GM03348 (cell line): ENCODE data around the gene TMEM258.

Experiments used
- DNase-seq: peaks from one replicate; pipeline ENCODE4 v3.0.0; 2012; ENCODE audit warnings: low spot score

TMEM258 gene

GRCh38 chr11:61820174-61820573 lies 27.8 kb upstream of the TMEM258 start:
- peak; percentile 37 for DNase-seq

GRCh38 chr11:61817471-61818202 lies 25.2 kb upstream of the TMEM258 start:
- DNase-seq, result no peak

DNA sequence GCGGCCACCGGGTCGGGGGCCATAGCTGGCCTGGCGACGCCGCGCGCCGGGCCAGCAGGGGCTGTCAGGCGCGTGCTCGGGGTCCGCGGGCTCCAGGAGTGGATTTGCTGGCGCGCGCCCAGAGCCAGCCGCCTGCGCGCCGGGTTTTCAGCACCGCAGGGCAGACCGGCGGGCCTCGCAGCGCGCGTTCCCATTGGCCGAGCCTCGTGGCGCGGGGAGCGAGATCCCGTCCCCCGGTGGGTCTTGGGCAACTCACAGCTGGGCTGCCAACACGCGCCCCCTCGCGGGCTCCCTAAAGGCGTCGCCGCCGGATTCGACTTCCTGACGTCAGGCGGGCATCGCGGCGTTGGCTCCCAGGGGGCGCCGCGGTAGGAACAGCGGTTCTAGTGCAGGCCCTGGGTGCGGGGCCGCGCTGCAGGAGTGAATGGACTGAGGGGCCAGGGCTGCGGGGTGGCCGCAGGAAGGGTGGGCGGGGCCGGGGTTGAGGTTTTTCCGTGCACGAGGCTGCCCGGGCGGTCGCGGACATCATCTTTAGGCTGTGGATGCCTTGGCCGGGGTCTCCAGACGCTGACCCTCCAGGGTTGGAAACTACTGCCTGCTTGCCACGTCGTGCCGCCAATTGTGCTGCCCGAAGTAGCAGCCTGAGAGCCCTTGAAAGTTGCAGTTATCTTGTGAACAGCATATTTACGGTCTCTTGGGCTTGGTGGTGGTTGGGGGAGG lies 24.5 kb upstream of the TMEM258 start, which contains the start of gene FADS1:
Gene FADS1 (minus strand): TSS at position 268 of the 720 bp plus-strand sequence. CDS start 74 bp downstream, at position 194.
- peak; percentile 97 for DNase-seq

DNA sequence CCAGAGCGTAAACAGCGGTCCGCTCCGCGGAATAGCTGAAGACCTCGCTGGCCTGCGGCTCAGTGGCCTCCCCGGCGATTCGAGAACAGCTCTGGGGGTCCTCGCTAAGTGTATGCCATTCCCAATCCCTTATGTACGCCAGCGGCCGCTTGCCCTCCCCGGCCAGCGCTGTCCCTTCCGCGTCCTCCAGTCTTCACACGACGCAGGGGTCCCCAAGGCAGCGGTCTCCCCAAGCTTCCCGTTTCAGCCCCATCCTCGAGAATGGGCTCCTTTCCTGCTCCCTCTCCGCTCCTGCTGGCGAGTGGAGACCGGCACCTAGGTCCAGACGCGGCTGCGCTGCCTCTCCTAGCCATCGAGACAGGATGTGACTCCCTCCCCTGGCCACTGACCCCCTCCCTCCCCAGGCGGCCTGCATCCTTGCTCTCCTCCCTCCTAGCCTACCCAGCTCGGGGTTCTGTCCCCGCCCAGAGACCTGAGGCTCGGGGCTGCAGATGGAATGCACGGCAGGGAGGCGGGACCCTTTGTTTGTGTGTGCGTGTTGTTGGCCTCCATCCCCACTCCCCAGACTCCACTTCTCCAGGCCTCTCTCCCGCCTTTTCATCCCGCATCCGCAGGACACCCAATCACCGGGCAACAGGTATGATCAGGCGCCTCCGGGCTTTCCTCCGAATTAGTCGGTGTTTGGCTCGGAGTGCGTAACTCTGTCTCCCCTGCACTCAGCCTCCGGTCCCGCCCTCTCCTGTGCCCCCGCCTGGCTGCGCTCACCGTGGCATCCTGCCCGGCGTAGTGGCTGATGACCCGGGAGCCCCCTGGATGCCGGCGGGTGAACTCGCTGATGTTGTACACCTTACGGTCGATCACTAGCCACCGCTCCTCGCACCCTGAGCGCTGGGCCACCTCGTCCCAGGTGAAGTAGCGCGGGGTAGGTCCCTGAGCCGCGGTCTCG lies 23.7 kb upstream of the TMEM258 start:
- DNase-seq, result peak; percentile 83

GRCh38 chr11:61814958-61815789 lies 22.8 kb upstream of the TMEM258 start:
- DNase-seq, result peak; percentile 99

DNA sequence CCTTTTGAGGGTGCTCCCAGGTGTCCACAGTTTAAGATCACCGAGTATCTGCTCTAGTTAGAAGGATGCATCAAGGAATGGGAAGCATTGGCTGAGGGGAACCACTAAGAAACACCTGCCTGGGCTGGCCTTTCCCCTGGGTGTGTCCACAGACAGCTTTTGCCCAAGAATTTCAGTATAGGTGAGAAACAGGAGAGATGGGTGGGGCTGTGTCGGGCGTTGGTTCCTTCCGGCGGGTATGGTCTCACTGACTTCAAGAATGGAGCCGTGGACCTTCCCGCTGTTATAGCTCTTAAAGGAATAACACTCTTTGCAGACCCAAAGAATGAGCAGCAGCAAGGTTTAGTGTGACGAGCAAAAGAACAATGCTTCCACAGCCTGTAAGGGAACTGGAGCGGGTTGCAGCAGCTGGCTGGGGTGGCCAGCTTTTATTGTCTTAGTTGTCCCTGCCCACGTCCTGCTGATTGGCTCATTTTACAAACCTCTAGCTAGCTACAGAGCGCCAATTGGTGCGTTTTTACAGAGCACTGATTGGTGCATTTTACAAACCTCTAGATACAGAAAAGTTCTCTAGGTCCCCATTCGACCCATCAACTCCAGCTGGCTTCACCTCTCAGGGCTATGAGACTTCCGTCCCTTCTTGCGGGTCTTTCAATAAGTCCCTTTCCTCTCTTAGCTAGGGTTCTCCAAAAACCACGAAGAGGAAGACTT lies 22.0 kb upstream of the TMEM258 start:
- DNase-seq, result no peak

DNA sequence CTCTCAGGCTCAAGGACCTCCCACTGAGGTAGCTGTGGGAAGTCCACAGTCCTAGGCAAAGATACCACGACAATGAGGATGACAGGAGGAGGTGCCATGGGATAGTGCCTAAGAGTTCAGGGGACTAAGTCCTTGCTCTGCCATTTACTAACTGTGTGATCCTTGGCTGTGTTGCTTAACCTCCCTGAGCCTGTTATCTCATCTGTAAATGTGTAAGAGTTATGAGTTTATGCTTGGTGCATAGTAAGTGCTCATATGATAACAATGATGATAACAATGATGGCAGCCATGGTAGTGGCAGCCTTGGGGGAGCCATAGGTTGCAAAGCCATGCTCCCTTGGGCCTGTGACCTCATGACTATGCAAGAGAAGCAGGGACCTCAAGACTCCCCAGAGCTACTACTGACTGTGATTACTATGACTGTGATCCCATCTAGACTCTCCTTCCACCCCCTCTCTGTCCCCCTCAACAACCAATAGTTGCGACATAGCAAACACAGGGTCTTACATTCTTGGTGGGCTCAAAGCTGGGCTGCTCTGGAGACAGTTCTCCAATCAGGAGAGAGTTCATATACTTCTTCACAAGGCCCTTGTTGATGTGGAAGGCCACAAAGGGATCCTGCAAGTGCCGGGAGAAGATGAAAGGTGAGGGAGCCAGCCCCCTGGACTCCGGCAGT lies 20.5 kb upstream of the TMEM258 start:
- no peak for DNase-seq

DNA sequence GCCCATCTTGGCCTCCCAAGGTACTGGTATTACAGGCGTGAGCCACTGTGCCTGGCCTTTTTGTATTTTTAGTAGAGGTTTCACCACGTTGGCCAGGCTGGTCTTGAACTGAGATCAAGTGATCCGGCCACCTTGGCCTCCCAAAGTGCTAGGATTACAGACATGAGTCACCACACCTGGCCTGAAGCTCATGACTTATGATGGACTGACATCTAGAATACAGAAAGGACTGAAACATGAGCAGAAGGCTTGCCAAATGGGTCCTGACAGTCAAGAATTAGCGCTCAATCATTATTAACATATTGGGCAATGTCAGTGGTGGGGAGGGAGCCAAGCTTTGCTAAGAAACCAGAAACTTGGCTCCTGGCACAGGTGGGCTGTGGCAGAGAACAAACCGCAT lies 19.4 kb upstream of the TMEM258 start:
- DNase-seq, result no peak

DNA sequence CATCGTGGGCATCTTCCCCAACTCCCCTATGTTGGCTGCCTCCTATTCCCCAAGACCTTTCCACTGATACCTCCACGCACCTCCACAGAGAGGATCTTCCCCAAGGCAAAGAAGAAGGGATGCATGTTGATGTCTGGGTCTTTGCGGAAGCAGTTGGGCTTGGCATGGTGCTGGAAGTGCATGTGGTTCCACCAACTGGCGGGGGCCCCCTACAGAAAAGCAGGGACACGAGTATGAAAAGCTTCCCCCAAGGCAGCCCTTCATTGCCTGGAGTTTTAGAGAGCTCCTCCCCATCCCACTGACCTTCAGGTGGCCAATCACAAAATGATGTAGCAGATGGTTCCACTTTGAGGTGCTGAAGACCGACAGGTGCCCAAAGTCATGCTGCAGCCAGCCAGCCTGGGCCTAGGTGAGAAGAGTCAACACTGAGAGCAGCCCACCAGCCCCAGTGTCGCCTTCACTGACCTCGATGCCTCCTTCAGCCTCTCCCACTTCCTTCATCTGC lies 18.3 kb upstream of the TMEM258 start:
- DNase-seq, result no peak

DNA sequence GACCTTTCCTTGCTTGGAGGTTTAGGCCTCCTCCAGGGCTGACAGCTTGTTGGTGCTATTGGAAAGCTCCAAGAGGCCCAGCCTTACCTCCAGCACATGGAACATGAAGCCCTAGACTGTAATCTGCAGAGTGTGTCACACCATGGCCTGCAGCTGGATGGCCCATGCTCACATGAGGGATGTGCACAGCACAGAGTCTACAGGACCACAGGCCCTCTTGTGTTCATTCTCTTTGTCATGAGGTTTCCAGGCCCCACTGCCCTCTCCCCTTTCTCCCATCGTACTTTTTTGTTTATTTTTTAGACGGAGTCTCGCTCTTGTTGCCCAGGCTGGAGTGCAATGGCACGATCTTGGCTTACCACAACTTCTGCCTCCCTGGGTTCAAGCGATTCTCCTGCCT lies 14.4 kb upstream of the TMEM258 start:
- no peak for DNase-seq

GRCh38 chr11:61805146-61805545 lies 12.7 kb upstream of the TMEM258 start:
- no peak for DNase-seq

DNA sequence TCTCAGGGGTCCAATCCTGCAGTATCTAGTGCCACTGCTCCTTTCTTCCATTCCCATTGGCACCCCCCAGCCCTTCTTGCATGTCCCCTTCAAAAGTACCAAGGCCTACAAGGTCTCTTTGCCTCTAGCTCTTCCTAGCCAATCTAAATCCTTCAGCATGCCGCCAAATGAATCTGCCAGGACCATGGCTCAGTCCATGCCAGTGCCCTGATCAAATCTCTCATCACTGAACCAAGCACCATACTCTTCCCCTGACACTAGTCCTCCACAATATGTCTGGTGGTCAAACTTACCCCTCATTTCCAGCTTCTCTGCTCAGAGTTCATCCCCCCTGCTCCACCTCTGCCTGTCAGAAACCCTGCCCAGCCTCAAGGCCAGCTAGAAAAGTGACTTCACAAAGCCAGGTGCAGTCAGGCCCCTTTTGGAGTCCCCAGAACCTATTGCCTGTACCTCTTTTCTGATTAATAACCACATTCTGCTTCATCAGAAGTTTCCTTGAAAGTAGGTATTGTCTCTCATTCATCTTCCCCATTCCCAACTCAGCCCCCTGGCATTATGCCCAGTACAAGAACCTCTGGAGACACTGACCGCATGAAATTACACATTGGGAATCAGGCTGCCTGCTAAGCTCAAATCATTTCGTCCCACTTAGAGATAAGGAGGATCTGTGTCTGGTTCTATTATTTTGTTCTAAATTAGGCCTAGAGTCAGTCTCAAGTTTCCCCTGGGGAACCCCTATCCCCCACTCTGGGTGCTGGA lies 11.7 kb upstream of the TMEM258 start:
- DNase-seq, result no peak

GRCh38 chr11:61802605-61803004 lies 10.2 kb upstream of the TMEM258 start:
- no peak for DNase-seq

GRCh38 chr11:61800331-61801281 lies 8.2 kb upstream of the TMEM258 start:
- no peak for DNase-seq

DNA sequence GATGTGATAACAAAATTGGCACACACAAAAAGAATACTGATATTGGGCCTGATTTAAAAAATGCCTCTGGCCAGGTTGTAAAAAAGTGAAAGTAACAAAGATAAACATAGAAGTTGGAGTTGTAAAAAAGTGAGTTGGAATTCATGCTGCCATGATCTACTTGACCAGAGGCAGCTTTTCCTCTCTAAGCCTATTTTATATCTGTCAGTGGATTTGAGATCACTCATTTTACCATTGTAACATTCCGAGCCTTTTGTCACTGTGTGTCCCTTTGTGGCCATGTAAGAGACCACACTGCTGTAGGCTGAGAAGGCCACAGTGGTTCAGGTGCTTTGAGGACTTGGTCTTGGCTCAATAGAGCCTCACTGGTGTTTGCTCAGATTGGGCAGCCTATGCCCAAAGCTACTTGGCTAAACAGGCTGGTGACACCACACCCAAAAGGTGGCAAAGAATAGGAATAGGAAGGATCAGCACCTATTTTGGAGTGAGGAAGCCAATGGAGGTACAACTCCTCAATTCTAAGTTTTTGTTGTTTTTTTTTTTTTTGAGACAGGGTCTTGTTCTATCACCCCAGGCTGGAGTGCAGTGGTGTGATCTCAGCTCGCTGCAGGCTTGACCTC lies 7.4 kb upstream of the TMEM258 start:
- no peak for DNase-seq

GRCh38 chr11:61797263-61797944 lies 5.0 kb upstream of the TMEM258 start:
- DNase-seq, result peak; percentile 83
